Renal pelvis (tissue), 4 donors: ENCODE data around the gene SNX20. TPM values are rescaled to one million over a fixed set of nuclear protein-coding genes. Genes with fewer than 3 reads are reported as not detected.

Experiments
- DNase-seq: peaks from one replicate; pipeline ENCODE4 v3.0.0-alpha.2; 2013
- polyA plus RNA-seq, 3 donors: library from polyadenylated mRNA; unstranded; fragments of 120-200 nt; gene quantifications; one replicate each; pipeline ENCODE4 v1.2.1, GENCODE V29; 2013; ENCODE audit not compliant: insufficient read length in 3 of 3

The SNX20 gene
- polyA plus RNA-seq, 3 donors = 0.43 to 0.56 (median 0.54) TPM

- no peak for DNase-seq
These were observed 21.3 kb downstream of the SNX20 start for GRCh38 chr16:50659806-50660205.

- no peak for DNase-seq
These were observed 23.9 kb downstream of the SNX20 start for GRCh38 chr16:50657241-50657640.

GRCh38 chr16:50655558-50656055 is 25.5 kb downstream of the SNX20 start:
- no peak for DNase-seq

GRCh38 chr16:50653633-50654519 is 27.2 kb downstream of the SNX20 start:
- no peak for DNase-seq

- no peak for DNase-seq
These were observed 28.2 kb downstream of the SNX20 start for GRCh38 chr16:50652836-50653425.

- no peak for DNase-seq
These were observed 29.2 kb downstream of the SNX20 start for GRCh38 chr16:50651835-50652438.

- no peak for DNase-seq
These were observed 34.8 kb downstream of the SNX20 start for GRCh38 chr16:50646345-50646744.

- peak; percentile 54 for DNase-seq
These were observed 35.4 kb downstream of the SNX20 start for GRCh38 chr16:50645563-50646220.

GRCh38 chr16:50644729-50645128 is 36.4 kb downstream of the SNX20 start:
- no peak for DNase-seq

GRCh38 chr16:50644245-50644644 is 36.9 kb downstream of the SNX20 start:
- no peak for DNase-seq

GRCh38 chr16:50643192-50643591 is 37.9 kb downstream of the SNX20 start:
- DNase-seq = no peak

GRCh38 chr16:50642349-50642748 is 38.8 kb downstream of the SNX20 start:
- DNase-seq = no peak

GRCh38 chr16:50641818-50642187 is 39.3 kb downstream of the SNX20 start:
- no peak for DNase-seq

- no peak for DNase-seq
These were observed 39.9 kb downstream of the SNX20 start for GRCh38 chr16:50640919-50641817.

- no peak for DNase-seq
These were observed 40.7 kb downstream of the SNX20 start for GRCh38 chr16:50640391-50640790.

GRCh38 chr16:50638816-50639670 is 42.1 kb downstream of the SNX20 start:
- no peak for DNase-seq

- DNase-seq = no peak
These were observed 43.2 kb downstream of the SNX20 start for GRCh38 chr16:50637716-50638602.

GRCh38 chr16:50636753-50637374 is 44.2 kb downstream of the SNX20 start:
- no peak for DNase-seq
